Endothelial cell of umbilical vein (primary cell): Measurements from ENCODE around the gene TTLL11. TPM values are rescaled to one million over a fixed set of nuclear protein-coding genes. Genes with fewer than 3 reads are reported as not detected.

ENCODE experiments used
- BruUV-seq: library from RNA; stranded (reverse); fragments of 400-500 nt; replicated peaks from 2 replicates; lab custom pipeline; 2021; lab: Mats Ljungman, UMichigan
- CTCF ChIA-PET: fragments of 300-600, 350-600 bp; sonication (Branson Sonifier 250); formaldehyde crosslinking; loops from one replicate; lab custom pipeline; 2021; ENCODE audit warnings: antibody characterized with exemption, inconsistent platforms; lab: Charles Lee
- POLR2A ChIA-PET: fragments of 300-600, 350-600 bp; sonication (Branson Sonifier 250); formaldehyde crosslinking; loops from one replicate; lab custom pipeline; 2021; ENCODE audit warnings: antibody characterized with exemption, inconsistent platforms; lab: Charles Lee
- DNase-seq: peaks from one replicate; pipeline ENCODE4 v3.0.0-alpha.2; 2011; ENCODE audit warnings: low read depth, low spot score
- FAIRE-seq: peaks from 2 replicates; lab custom pipeline; 2011; peaks lifted over from hg19 to GRCh38; lab: Jason Lieb, UNC
- H2AFZ ChIP-seq: 2 replicates; pipeline ENCODE4 v1.6.0; 2012; ENCODE audit warnings: low read depth, low read length, control low read depth, inconsistent platforms
- H3K27ac ChIP-seq: 2 replicates; pipeline ENCODE4 v1.5.1; 2011; ENCODE audit warnings: low read depth, mild to moderate bottlenecking, control low read depth, low read length, moderate library complexity; ENCODE audit not compliant: insufficient read depth
- H3K27me3 ChIP-seq, 2 experiments: 2 replicates each; pipeline versions ENCODE4 v1.6.0 to v1.6.1; 2011; ENCODE audit warnings: low read length in 2 of 2, mixed read lengths in 1 of 2; ENCODE audit not compliant: control insufficient read depth in 2 of 2, insufficient read depth in 2 of 2
- H3K36me3 ChIP-seq, 2 experiments: 2 replicates in 1 of 2; 3 replicates in 1 of 2; pipeline ENCODE4 v1.5.1; 2011; ENCODE audit warnings: low read length in 2 of 2, mild to moderate bottlenecking in 1 of 2, moderate library complexity in 1 of 2; ENCODE audit not compliant: control insufficient read depth in 2 of 2, insufficient read depth in 2 of 2; ENCODE audit errors: extremely low read depth in 1 of 2
- H3K4me1 ChIP-seq: 3 replicates; pipeline ENCODE4 v1.5.1; 2011; ENCODE audit warnings: mild to moderate bottlenecking, low read length; ENCODE audit not compliant: control insufficient read depth, insufficient read depth; ENCODE audit errors: extremely low read depth
- H3K4me2 ChIP-seq: 2 replicates; pipeline ENCODE4 v1.6.1; 2011; ENCODE audit warnings: low read length, control low read depth, mixed read lengths; ENCODE audit not compliant: insufficient read depth
- H3K4me3 ChIP-seq, 3 experiments: fragments of 200-600 bp in 1 of 3; sonication (generic), shearing (Covaris generic) in 1 of 3; replicated peaks in 1 of 3; 2 replicates each; pipeline ENCODE4 v1.5.1; 2011 to 2016; ENCODE audit warnings: control low read depth in 3 of 3, low read length in 3 of 3, mild to moderate bottlenecking in 2 of 3, inconsistent platforms in 1 of 3, low read depth in 1 of 3, moderate library complexity in 1 of 3; ENCODE audit not compliant: insufficient read depth in 1 of 3
- H3K79me2 ChIP-seq: 2 replicates; pipeline ENCODE4 v1.6.0; 2012; ENCODE audit warnings: low read length, inconsistent platforms; ENCODE audit not compliant: control insufficient read depth, insufficient read depth
- H3K9ac ChIP-seq: replicated peaks from 2 replicates; pipeline ENCODE3; 2011; ENCODE audit warnings: low read length, control low read depth; ENCODE audit not compliant: insufficient read depth; ENCODE audit errors: extremely low read depth
- H3K9me1 ChIP-seq: replicated peaks from 3 replicates; pipeline ENCODE4 v1.6.0; 2011; ENCODE audit warnings: mild to moderate bottlenecking, low read length; ENCODE audit not compliant: control insufficient read depth, insufficient read depth; ENCODE audit errors: extremely low read depth
- H3K9me3 ChIP-seq: replicated peaks from 2 replicates; pipeline ENCODE4 v1.5.1; 2012; ENCODE audit warnings: low read length, inconsistent platforms; ENCODE audit not compliant: control insufficient read depth, insufficient read depth
- H4K20me1 ChIP-seq: replicated peaks from 2 replicates; pipeline ENCODE3; 2011; ENCODE audit warnings: mild to moderate bottlenecking, low read length; ENCODE audit not compliant: control insufficient read depth, insufficient read depth; ENCODE audit errors: extremely low read depth
- CTCF ChIP-seq, 2 donors: IDR thresholded peaks; 1 replicate in 1 of 2; 2 replicates in 1 of 2; pipeline ENCODE4 v1.5.1; 2011; ENCODE audit warnings: low read length in 2 of 2, mild to moderate bottlenecking in 2 of 2, moderate library complexity in 2 of 2, control low read depth in 1 of 2, inconsistent platforms in 1 of 2, low read depth in 1 of 2; ENCODE audit not compliant: insufficient read depth in 1 of 2; ENCODE audit errors: extremely low read depth in 1 of 2
- EZH2 ChIP-seq: IDR thresholded peaks from 2 replicates; pipeline ENCODE4 v1.6.1; 2012; ENCODE audit warnings: borderline replicate concordance, low read depth, mild to moderate bottlenecking, moderate library complexity, low read length, inconsistent platforms; ENCODE audit not compliant: severe bottlenecking
- FOS ChIP-seq: IDR thresholded peaks from 2 replicates; pipeline ENCODE4 v1.6.1; 2011; ENCODE audit warnings: mild to moderate bottlenecking, low read length, moderate library complexity, borderline replicate concordance; ENCODE audit not compliant: insufficient read depth
- GATA2 ChIP-seq: IDR thresholded peaks from 2 replicates; pipeline ENCODE4 v1.7.0; 2011; ENCODE audit warnings: low read depth, mild to moderate bottlenecking, moderate library complexity, mixed read lengths, low read length; ENCODE audit not compliant: insufficient read length, insufficient read depth
- JUN ChIP-seq: IDR thresholded peaks from 2 replicates; pipeline ENCODE4 v1.6.1; 2011; ENCODE audit warnings: borderline replicate concordance, low read depth; ENCODE audit not compliant: insufficient read length, insufficient read depth
- MYC ChIP-seq: IDR thresholded peaks from one replicate; pipeline ENCODE4 v1.6.1; 2011; ENCODE audit warnings: mild to moderate bottlenecking, low read depth, low read length
- POLR2A ChIP-seq: IDR thresholded peaks from 2 replicates; pipeline ENCODE4 v1.6.1; 2012; ENCODE audit warnings: low read depth, mild to moderate bottlenecking, control low read depth, low read length
- POLR2AphosphoS5 ChIP-seq: IDR thresholded peaks from 2 replicates; pipeline ENCODE4 v1.6.1; 2012; ENCODE audit warnings: low read depth, mild to moderate bottlenecking, control low read depth, low read length, moderate library complexity; ENCODE audit not compliant: insufficient read depth
- dilution Hi-C: fragments of 300-500 bp; cut with MboI; formaldehyde crosslinking; loops from one replicate; pipeline ENCODE4 v1.15.0; 2019; ENCODE audit warnings: low sequenced_read_pairs; ENCODE audit not compliant: extremely low pct_ligation_motif_present
- intact Hi-C: fragments of 100-400 bp; cut with micrococcal nuclease; formaldehyde crosslinking; loops from one replicate; pipeline ENCODE4 v1.10.0; 2022
- polyA plus RNA-seq, 4 experiments: library from polyadenylated mRNA; depleted of rRNA in 3 of 4; stranded (reverse) in 3 of 4; unstranded in 1 of 4; fragments of >200 nt; gene quantifications; 2 replicates each; pipeline versions ENCODE4 v1.2.1 to v1.2.3, GENCODE V29; 2011 to 2012; ENCODE audit warnings: missing spikeins in 1 of 4
- total RNA-seq: library from RNA; stranded (reverse); gene quantifications from 2 replicates; pipeline ENCODE4 v1.2.3, GENCODE V29; 2021
- TF ChIP-seq, protein P1 (sequence below): IDR thresholded peaks from 2 replicates; pipeline ENCODE4 v1.6.1; 2011; ENCODE audit not compliant: insufficient read depth, insufficient read length

TTLL11 gene
- total and polyA plus RNA-seq, 2 donors (not counting 3 experiments of a cell fraction or from before 2014, with no cell fraction given): 4.9 to 5.1 TPM

- ChIA-PET CTCF (interaction anchor here (1.2 to 5.4 kb wide), 5 partner anchors 12 to 714 kb away, joined by 5 to 331 read pairs (median 53); no protein-coding TSS in a partner anchor), POLR2A (no interaction called here)
- dilution Hi-C loops (no loop called here), intact Hi-C loops (loop anchor here (5.0 kb wide), 1 partner anchor 410 kb away; no protein-coding TSS in a partner anchor)
- TF ChIP-seq FOS (no peak), CTCF (IDR thresholded peaks at IDR 0.05; ENCODE audit: extremely low read depth in 1 of 2, insufficient read depth in 1 of 2, low read depth in 1 of 2, low read length in 2 of 2) (no peak), MYC (no peak), EZH2 (no peak), POLR2AphosphoS5 (no peak), GATA2 (no peak), JUN (no peak), POLR2A (no peak)
- TF ChIP-seq, protein P1, sequence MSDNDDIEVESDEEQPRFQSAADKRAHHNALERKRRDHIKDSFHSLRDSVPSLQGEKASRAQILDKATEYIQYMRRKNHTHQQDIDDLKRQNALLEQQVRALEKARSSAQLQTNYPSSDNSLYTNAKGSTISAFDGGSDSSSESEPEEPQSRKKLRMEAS: no peak
- no peak overlapping the region for H3K9ac ChIP-seq
- no peak overlapping the region for H3K4me2 ChIP-seq
- H2AFZ ChIP-seq: no peak overlapping the region
- no peak for DNase-seq
- no peaks in the 10 kb centered on the region for H3K9me1 ChIP-seq
- FAIRE-seq: no peak
- H3K36me3 ChIP-seq: no peaks in the 10 kb centered on the region
- H3K4me3 ChIP-seq: no peak overlapping the region
- no peaks in the 10 kb centered on the region for H3K79me2 ChIP-seq
- no peaks in the 10 kb centered on the region for H4K20me1 ChIP-seq
- peaks cover 10% of the 10 kb centered on the region for H3K4me1 ChIP-seq
- H3K27me3 ChIP-seq: peaks cover 0 to 2% of the 10 kb centered on the region in 2 experiments
- H3K27ac ChIP-seq: no peak overlapping the region
- H3K9me3 ChIP-seq: no peaks in the 10 kb centered on the region
- BruUV-seq: no TSS peak
Measured at GRCh38 chr9:122096620-122097415, 3.7 kb upstream of the TTLL11 start.
